GM04504 (cell line): ENCODE data around the gene CYGB.
A peak's percentile ranks its signal among the peaks of the same experiment; 100 is the strongest.
"Not testable (repeated sequence)": the region's sequence is repeated elsewhere in the genome, so short reads cannot be mapped to it uniquely, and the experiment has no call there.

Experiments used
- DNase-seq: peaks from one replicate; pipeline ENCODE4 v3.0.0-alpha.2; 2012; ENCODE audit warnings: low read depth

Gene CYGB

GRCh38 chr17:76523084-76524037 is 14.1 kb downstream of the CYGB start:
- DNase-seq: no peak

GRCh38 chr17:76521683-76522082 is 15.8 kb downstream of the CYGB start:
- DNase-seq: not testable (repeated sequence)

- no peak for DNase-seq
Measured at GRCh38 chr17:76521262-76521661, 16.2 kb downstream of the CYGB start.

- DNase-seq: no peak
Measured at GRCh38 chr17:76519048-76519966, 18.2 kb downstream of the CYGB start.

- DNase-seq: no peak
Measured at GRCh38 chr17:76517638-76518038, 19.9 kb downstream of the CYGB start.

- DNase-seq: peak; percentile 98
Measured at GRCh38 chr17:76515274-76515949, 22.1 kb downstream of the CYGB start.

- not testable (repeated sequence) for DNase-seq
Measured at GRCh38 chr17:76514355-76514754, 23.2 kb downstream of the CYGB start.

GRCh38 chr17:76513306-76513692 is 24.2 kb downstream of the CYGB start:
- DNase-seq: no peak

GRCh38 chr17:76512366-76513305 is 24.9 kb downstream of the CYGB start:
- no peak for DNase-seq

- DNase-seq: no peak
Measured at GRCh38 chr17:76511668-76512365, 25.7 kb downstream of the CYGB start.

GRCh38 chr17:76510831-76511244 is 26.7 kb downstream of the CYGB start:
- DNase-seq: no peak

GRCh38 chr17:76508472-76509063 is 28.9 kb downstream of the CYGB start:
- not testable (repeated sequence) for DNase-seq

GRCh38 chr17:76506408-76507345 is 30.8 kb downstream of the CYGB start:
- DNase-seq: no peak

GRCh38 chr17:76504117-76504516 is 33.4 kb downstream of the CYGB start:
- DNase-seq: no peak

GRCh38 chr17:76502341-76503211 is 34.9 kb downstream of the CYGB start:
- no peak for DNase-seq

- no peak for DNase-seq
Measured at GRCh38 chr17:76501827-76502307, 35.6 kb downstream of the CYGB start.

- peak; percentile 44 for DNase-seq
Measured at GRCh38 chr17:76501018-76501826, 36.3 kb downstream of the CYGB start, which contains the start of gene RHBDF2. TSS of gene RHBDF2 (minus strand) at chr17:76501423. CDS start at chr17:76481524, 19,899 bp downstream.
